K562 (cell line): ENCODE data around the gene SPNS1. TPM values are rescaled to one million over a fixed set of nuclear protein-coding genes. Genes with fewer than 3 reads are reported as not detected.

Source experiments
- ATAC-seq: fragments of 200-7000 bp; cut with Tn5 transposase; 3 replicates; pipeline ENCODE4 v1.9.1; 2020; ENCODE audit warnings: moderate library complexity
- BruUV-seq: library from RNA; stranded (reverse); fragments of 400-500 nt; replicated peaks from 2 replicates; lab custom pipeline; 2021; lab: Mats Ljungman, UMichigan
- CTCF ChIA-PET: fragments of 300-600 bp; formaldehyde crosslinking; extraction: SDS; loops from one replicate; lab custom pipeline; 2021; ENCODE audit warnings: low intra/inter-chr PET ratio; lab: Yijun Ruan, JAX
- POLR2A ChIA-PET: fragments of 300-600, 350-650 bp; sonication (Branson Sonifier 250); formaldehyde crosslinking; extraction: SDS; loops from one replicate; lab custom pipeline; 2021; ENCODE audit warnings: antibody characterized with exemption, inconsistent platforms; lab: Yijun Ruan, JAX
- DNase-seq, 4 experiments: peaks; one replicate each; pipeline versions ENCODE4 v3.0.0 to v3.0.0-alpha.2; 2011 to 2018; ENCODE audit warnings: low spot score in 3 of 4, mixed read lengths in 3 of 4; ENCODE audit errors: extremely low read depth in 1 of 4
- FAIRE-seq: peaks from 2 replicates; lab custom pipeline; 2011; peaks lifted over from hg19 to GRCh38; lab: Jason Lieb, UNC
- H2AFZ ChIP-seq: 2 replicates; pipeline ENCODE4 v1.6.0; 2011; ENCODE audit warnings: low read depth, low read length, control low read depth, inconsistent platforms
- H3K27ac ChIP-seq: fragments of 200-600 bp; 3 replicates; pipeline ENCODE4 v1.8.0; 2011; ENCODE audit warnings: low read depth, mild to moderate bottlenecking, control low read depth, inconsistent platforms, low read length, moderate library complexity, mixed read lengths; ENCODE audit errors: extremely low read depth
- H3K27me3 ChIP-seq, 2 experiments: fragments of 300-600 bp in 1 of 2; 2 replicates in 1 of 2; 3 replicates in 1 of 2; pipeline versions ENCODE4 v1.6.0 to v1.8.0; 2011; ENCODE audit warnings: inconsistent platforms in 2 of 2, low read length in 2 of 2, mild to moderate bottlenecking in 1 of 2, mixed read lengths in 1 of 2, moderate library complexity in 1 of 2; ENCODE audit not compliant: control insufficient read depth in 2 of 2, insufficient read depth in 2 of 2
- H3K36me3 ChIP-seq: fragments of 300-600 bp; 3 replicates; pipeline ENCODE4 v1.8.0; 2011; ENCODE audit warnings: mild to moderate bottlenecking, low read length, inconsistent platforms; ENCODE audit not compliant: control insufficient read depth, insufficient read depth
- H3K4me1 ChIP-seq, 2 experiments: fragments of 200-600 bp in 1 of 2; replicated peaks in 1 of 2; 2 replicates in 1 of 2; 3 replicates in 1 of 2; pipeline versions ENCODE4 v1.5.1 to v1.8.0; 2011; ENCODE audit warnings: inconsistent platforms in 2 of 2, low read length in 2 of 2, mild to moderate bottlenecking in 1 of 2, mixed read lengths in 1 of 2, moderate library complexity in 1 of 2; ENCODE audit not compliant: control insufficient read depth in 2 of 2, insufficient read depth in 2 of 2
- H3K4me2 ChIP-seq: 2 replicates; pipeline ENCODE4 v1.6.1; 2011; ENCODE audit warnings: low read length, control low read depth, inconsistent platforms, mixed read lengths; ENCODE audit not compliant: insufficient read depth
- H3K4me3 ChIP-seq: fragments of 200-600 bp; sonication (generic), shearing (Covaris generic); 2 replicates; pipeline ENCODE4 v1.5.1; 2016; ENCODE audit warnings: control low read depth, inconsistent platforms
- H3K79me2 ChIP-seq: fragments of 200-600 bp; 3 replicates; pipeline ENCODE4 v1.8.0; 2011; ENCODE audit warnings: low read length, inconsistent platforms; ENCODE audit not compliant: control insufficient read depth, insufficient read depth
- H3K9ac ChIP-seq, 2 experiments: 2 replicates each; pipeline versions ENCODE4 v1.6.0 to v1.6.1; 2011; ENCODE audit warnings: low read depth in 2 of 2, low read length in 2 of 2, control low read depth in 1 of 2, inconsistent platforms in 1 of 2, mild to moderate bottlenecking in 1 of 2, mixed read lengths in 1 of 2; ENCODE audit not compliant: insufficient read depth in 1 of 2
- H3K9me1 ChIP-seq: one replicate; pipeline ENCODE4 v1.6.0; 2011; ENCODE audit warnings: inconsistent platforms, mild to moderate bottlenecking, low read length, moderate library complexity; ENCODE audit not compliant: control insufficient read depth, insufficient read depth
- H3K9me3 ChIP-seq: replicated peaks from 2 replicates; pipeline ENCODE4 v1.5.1; 2011; ENCODE audit warnings: low read depth, low read length, inconsistent platforms; ENCODE audit not compliant: control insufficient read depth, insufficient read depth
- H4K20me1 ChIP-seq: replicated peaks from 2 replicates; pipeline ENCODE4 v1.6.1; 2011; ENCODE audit warnings: low read length, inconsistent platforms, mixed read lengths; ENCODE audit not compliant: control insufficient read depth, insufficient read depth
- POLR2G ChIP-seq: fragments of 200-400 bp; formaldehyde crosslinking; IDR thresholded peaks from 2 replicates; pipeline ENCODE4 v1.6.1; 2017; ENCODE audit warnings: low read depth, mild to moderate bottlenecking, antibody characterized with exemption, low read length, moderate library complexity
- WGBS: fragments of 100-300 bp; shearing (Covaris generic); methylation state at CpG from one replicate; pipeline ENCODE4 v1.1.6; 2016; ENCODE audit warnings: low coverage, mixed read lengths; ENCODE audit not compliant: insufficient coverage; ENCODE audit errors: missing lambda C conversion rate; 5-methylcytosine and 5-hydroxymethylcytosine counted together
- in situ Hi-C: fragments of 300-500 bp; cut with MboI; formaldehyde crosslinking; loops from 4 replicates; pipeline ENCODE4 v1.15.0; 2018; ENCODE audit warnings: inconsistent platforms, mixed read lengths
- intact Hi-C: fragments of 100-400 bp; cut with micrococcal nuclease; formaldehyde crosslinking; loops from 2 replicates; pipeline ENCODE4 v1.14.2; 2022
- polyA plus RNA-seq, 8 experiments: library from polyadenylated mRNA; depleted of rRNA in 4 of 8; stranded (reverse) in 5 of 8; unstranded in 3 of 8; fragments of >200 nt; fragmentation: Nextera tagmentation in 2 of 8; fragmentation: Illumina TruSeq in 1 of 8; extraction: Ambion mirVana in 2 of 8; extraction: Trizol in 1 of 8; gene quantifications; 2 replicates each; pipeline versions ENCODE4 v1.2.1 to v1.2.3, GENCODE V29; 2011 to 2014; ENCODE audit warnings: inconsistent platforms in 1 of 8, missing spikeins in 1 of 8
- total RNA-seq, 7 experiments: library from RNA; depleted of rRNA in 6 of 7; stranded (reverse); fragments of >200 nt in 6 of 7; fragmentation: Illumina TruSeq in 2 of 7; extraction: Trizol in 2 of 7; gene quantifications; 2 replicates each; pipeline versions ENCODE4 v1.2.1 to v1.2.3, GENCODE V29; 2011 to 2021; ENCODE audit warnings: low replicate concordance in 1 of 7
- TF ChIP-seq, protein P1 (sequence below): fragments of 450-650 bp; IDR thresholded peaks from 2 replicates; pipeline ENCODE4 v1.7.0; 2016; ENCODE audit warnings: borderline replicate concordance
- TF ChIP-seq, protein P2 (sequence below): sonication (generic); formaldehyde crosslinking; IDR thresholded peaks from 2 replicates; pipeline ENCODE4 v1.8.0; 2022; ENCODE audit warnings: missing genetic modification reagents, mild to moderate bottlenecking, borderline replicate concordance
- TF ChIP-seq, protein P3 (sequence below): fragments of 450-650 bp; IDR thresholded peaks from 2 replicates; pipeline ENCODE4 v1.6.1; 2018; ENCODE audit not compliant: partially characterized antibody

SPNS1 gene
- total and polyA plus RNA-seq, 9 of the 15 experiments (the other 6 are each of a cell fraction or from before 2014, with no cell fraction given), result 0.58 to 64.9 (median 13.7) TPM

DNA sequence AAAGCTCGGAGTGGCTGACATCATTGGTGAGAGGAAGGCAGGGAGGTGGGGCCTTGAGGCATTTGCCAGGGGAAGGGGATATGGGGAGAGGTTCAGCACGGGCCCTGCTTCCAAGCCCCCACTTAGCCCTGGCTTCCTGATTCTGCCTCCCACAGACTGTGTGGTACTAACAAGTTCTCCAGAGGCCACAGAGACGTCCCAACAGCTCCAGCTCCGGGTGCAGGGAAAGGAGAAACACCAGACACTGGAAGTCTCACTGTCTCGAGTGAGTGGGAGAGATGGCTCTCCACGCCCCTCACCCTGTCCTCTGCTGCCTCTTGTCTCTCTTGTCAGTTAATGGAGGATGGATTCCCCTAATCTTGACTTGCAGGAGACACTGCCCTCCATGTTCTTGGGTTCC is 15.7 kb upstream of the SPNS1 start:
- Histone ChIP-seq H3K9me1 (no peaks in the 10 kb centered on the region), H3K4me2 (no peak overlapping the region), H3K4me3 (no peak overlapping the region), H3K36me3 (peaks cover 91% of the 10 kb centered on the region), H4K20me1 (peaks cover 5% of the 10 kb centered on the region; the same call in 1 of the 2 replicates), H3K4me1 (no peaks in the 10 kb centered on the region), H3K79me2 (peaks cover 7% of the 10 kb centered on the region; the same call in 2 of the 3 replicates), H3K27me3 (no peaks in the 10 kb centered on the region), H3K9me3 (no peaks in the 10 kb centered on the region), H2AFZ (no peak overlapping the region), H3K9ac (no peak overlapping the region), H3K27ac (no peak overlapping the region)
- BruUV-seq, result no TSS peak
- intact Hi-C loops (no loop called here), in situ Hi-C loops (loop anchor here (25.0 kb wide), 1 partner anchor 297 kb away; no protein-coding TSS in a partner anchor)
- no peak; the same call in 2 of the 3 replicates for ATAC-seq
- POLR2A ChIA-PET, result interaction anchor here (1.2 to 1.4 kb wide), 2 partner anchors 10 to 16 kb away, joined by 3 read pairs; no protein-coding TSS in a partner anchor
- no peak for DNase-seq
- WGBS, result 77% methylated on average over 5 of the region's 6 CpGs
- no peak for FAIRE-seq
- CTCF ChIA-PET, result interaction anchor here (0.7 kb wide), 1 partner anchor 853 kb away, joined by 5 read pairs; no protein-coding TSS in a partner anchor
- 0 out of 2 replicates have a peak, but pooled peaks have one; percentile 26 for TF ChIP-seq POLR2G
- TF ChIP-seq, protein P1, sequence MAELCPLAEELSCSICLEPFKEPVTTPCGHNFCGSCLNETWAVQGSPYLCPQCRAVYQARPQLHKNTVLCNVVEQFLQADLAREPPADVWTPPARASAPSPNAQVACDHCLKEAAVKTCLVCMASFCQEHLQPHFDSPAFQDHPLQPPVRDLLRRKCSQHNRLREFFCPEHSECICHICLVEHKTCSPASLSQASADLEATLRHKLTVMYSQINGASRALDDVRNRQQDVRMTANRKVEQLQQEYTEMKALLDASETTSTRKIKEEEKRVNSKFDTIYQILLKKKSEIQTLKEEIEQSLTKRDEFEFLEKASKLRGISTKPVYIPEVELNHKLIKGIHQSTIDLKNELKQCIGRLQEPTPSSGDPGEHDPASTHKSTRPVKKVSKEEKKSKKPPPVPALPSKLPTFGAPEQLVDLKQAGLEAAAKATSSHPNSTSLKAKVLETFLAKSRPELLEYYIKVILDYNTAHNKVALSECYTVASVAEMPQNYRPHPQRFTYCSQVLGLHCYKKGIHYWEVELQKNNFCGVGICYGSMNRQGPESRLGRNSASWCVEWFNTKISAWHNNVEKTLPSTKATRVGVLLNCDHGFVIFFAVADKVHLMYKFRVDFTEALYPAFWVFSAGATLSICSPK, result no peak

DNA sequence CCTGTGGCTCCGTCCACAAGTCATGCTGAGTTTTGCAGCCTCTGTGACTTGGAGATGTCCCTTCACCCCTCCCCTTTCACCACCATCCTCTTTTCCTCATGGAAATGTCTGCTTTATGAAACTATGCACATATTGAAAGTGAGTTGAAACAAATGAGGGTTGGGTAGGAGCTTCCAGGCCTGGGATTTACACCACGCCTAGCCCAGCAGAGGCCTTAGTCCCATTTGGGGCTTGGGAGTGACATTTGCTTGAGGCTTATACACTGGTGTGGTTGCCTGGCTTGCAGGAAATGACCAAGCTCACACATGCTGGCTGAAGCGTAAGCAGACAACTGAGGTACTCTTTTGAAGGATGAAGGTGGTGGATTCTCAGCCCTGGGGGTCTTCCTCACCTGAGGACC is 10.5 kb upstream of the SPNS1 start:
- 0 out of 2 replicates have a peak, but pooled peaks cover 2% of the 10 kb centered on the region for H4K20me1 ChIP-seq
- H3K9me3 ChIP-seq, result no peaks in the 10 kb centered on the region
- BruUV-seq, result no TSS peak
- ChIA-PET CTCF (no interaction called here), POLR2A (interaction anchor here (0.7 to 0.8 kb wide), 2 partner anchors 10 to 14 kb away, joined by 3 to 4 read pairs; no protein-coding TSS in a partner anchor)
- H3K4me1 ChIP-seq, result no peaks in the 10 kb centered on the region
- 94% methylated on average over 3 of the region's 3 CpGs for WGBS
- H3K27ac ChIP-seq, result no peak overlapping the region
- H3K9ac ChIP-seq, result no peak overlapping the region
- no peak overlapping the region for H2AFZ ChIP-seq
- H3K36me3 ChIP-seq, result peaks cover 56% of the 10 kb centered on the region
- DNase-seq (no peak), FAIRE-seq (no peak), ATAC-seq (no peak)
- H3K4me2 ChIP-seq, result no peak overlapping the region
- H3K9me1 ChIP-seq, result no peaks in the 10 kb centered on the region
- intact Hi-C loops, result no loop called here
- H3K27me3 ChIP-seq, result no peaks in the 10 kb centered on the region
- in situ Hi-C loops, result loop anchor here (25.0 kb wide), 1 partner anchor 302 kb away; no protein-coding TSS in a partner anchor
- H3K4me3 ChIP-seq, result no peak overlapping the region
- no peaks in the 10 kb centered on the region for H3K79me2 ChIP-seq
- TF ChIP-seq, protein P2, sequence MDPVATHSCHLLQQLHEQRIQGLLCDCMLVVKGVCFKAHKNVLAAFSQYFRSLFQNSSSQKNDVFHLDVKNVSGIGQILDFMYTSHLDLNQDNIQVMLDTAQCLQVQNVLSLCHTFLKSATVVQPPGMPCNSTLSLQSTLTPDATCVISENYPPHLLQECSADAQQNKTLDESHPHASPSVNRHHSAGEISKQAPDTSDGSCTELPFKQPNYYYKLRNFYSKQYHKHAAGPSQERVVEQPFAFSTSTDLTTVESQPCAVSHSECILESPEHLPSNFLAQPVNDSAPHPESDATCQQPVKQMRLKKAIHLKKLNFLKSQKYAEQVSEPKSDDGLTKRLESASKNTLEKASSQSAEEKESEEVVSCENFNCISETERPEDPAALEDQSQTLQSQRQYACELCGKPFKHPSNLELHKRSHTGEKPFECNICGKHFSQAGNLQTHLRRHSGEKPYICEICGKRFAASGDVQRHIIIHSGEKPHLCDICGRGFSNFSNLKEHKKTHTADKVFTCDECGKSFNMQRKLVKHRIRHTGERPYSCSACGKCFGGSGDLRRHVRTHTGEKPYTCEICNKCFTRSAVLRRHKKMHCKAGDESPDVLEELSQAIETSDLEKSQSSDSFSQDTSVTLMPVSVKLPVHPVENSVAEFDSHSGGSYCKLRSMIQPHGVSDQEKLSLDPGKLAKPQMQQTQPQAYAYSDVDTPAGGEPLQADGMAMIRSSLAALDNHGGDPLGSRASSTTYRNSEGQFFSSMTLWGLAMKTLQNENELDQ, result no peak
- TF ChIP-seq, protein P3, sequence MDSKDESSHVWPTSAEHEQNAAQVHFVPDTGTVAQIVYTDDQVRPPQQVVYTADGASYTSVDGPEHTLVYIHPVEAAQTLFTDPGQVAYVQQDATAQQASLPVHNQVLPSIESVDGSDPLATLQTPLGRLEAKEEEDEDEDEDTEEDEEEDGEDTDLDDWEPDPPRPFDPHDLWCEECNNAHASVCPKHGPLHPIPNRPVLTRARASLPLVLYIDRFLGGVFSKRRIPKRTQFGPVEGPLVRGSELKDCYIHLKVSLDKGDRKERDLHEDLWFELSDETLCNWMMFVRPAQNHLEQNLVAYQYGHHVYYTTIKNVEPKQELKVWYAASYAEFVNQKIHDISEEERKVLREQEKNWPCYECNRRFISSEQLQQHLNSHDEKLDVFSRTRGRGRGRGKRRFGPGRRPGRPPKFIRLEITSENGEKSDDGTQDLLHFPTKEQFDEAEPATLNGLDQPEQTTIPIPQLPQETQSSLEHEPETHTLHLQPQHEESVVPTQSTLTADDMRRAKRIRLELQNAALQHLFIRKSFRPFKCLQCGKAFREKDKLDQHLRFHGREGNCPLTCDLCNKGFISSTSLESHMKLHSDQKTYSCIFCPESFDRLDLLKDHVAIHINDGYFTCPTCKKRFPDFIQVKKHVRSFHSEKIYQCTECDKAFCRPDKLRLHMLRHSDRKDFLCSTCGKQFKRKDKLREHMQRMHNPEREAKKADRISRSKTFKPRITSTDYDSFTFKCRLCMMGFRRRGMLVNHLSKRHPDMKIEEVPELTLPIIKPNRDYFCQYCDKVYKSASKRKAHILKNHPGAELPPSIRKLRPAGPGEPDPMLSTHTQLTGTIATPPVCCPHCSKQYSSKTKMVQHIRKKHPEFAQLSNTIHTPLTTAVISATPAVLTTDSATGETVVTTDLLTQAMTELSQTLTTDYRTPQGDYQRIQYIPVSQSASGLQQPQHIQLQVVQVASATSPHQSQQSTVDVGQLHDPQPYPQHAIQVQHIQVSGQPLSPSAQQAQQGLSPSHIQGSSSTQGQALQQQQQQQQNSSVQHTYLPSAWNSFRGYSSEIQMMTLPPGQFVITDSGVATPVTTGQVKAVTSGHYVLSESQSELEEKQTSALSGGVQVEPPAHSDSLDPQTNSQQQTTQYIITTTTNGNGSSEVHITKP, result no peak
